Loucy (cell line): ENCODE measurements around the gene MBNL3.

ENCODE experiments used
- EZH2phosphoT487 ChIP-seq: fragments of 200-600 bp; IDR thresholded peaks from 2 replicates; pipeline ENCODE4 v1.6.1; 2018; ENCODE audit warnings: antibody characterized with exemption, mild to moderate bottlenecking, moderate library complexity, borderline replicate concordance
- TF ChIP-seq, protein P1 (sequence below): fragments of 200-600 bp; sonication (generic); conservative IDR thresholded peaks from 2 replicates; pipeline ENCODE4 v1.5.1; 2014; ENCODE audit warnings: mild to moderate bottlenecking, antibody characterized with exemption, low read length

DNA sequence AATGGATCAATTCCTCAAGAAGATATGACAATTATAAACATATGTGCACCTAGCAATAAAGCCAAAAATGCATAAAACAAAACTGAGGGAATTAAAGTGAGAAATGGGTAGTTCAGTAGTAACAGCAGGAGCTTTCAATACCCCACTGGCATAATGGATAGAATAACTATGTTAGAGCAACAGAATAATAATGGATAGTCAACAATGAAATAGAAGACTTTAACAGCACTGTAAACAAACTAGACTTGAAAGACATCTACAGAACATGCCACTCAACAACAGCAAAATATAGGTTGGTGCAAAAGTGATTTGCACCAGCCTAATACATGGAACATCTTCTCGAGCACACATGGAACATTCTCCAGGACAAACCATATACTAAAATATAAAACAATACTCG, 20.0 kb upstream of the MBNL3 start:
- TF ChIP-seq, protein P1, sequence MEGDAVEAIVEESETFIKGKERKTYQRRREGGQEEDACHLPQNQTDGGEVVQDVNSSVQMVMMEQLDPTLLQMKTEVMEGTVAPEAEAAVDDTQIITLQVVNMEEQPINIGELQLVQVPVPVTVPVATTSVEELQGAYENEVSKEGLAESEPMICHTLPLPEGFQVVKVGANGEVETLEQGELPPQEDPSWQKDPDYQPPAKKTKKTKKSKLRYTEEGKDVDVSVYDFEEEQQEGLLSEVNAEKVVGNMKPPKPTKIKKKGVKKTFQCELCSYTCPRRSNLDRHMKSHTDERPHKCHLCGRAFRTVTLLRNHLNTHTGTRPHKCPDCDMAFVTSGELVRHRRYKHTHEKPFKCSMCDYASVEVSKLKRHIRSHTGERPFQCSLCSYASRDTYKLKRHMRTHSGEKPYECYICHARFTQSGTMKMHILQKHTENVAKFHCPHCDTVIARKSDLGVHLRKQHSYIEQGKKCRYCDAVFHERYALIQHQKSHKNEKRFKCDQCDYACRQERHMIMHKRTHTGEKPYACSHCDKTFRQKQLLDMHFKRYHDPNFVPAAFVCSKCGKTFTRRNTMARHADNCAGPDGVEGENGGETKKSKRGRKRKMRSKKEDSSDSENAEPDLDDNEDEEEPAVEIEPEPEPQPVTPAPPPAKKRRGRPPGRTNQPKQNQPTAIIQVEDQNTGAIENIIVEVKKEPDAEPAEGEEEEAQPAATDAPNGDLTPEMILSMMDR = no peak
- TF ChIP-seq EZH2phosphoT487 = no peak
